Smooth muscle cell (in vitro differentiated cells): ENCODE results near the gene EGFL7. TPM values are rescaled to one million over a fixed set of nuclear protein-coding genes. Genes with fewer than 3 reads are reported as not detected.

ENCODE experiments used
- DNase-seq: peaks from one replicate; lab custom pipeline; 2025; ENCODE audit not compliant: unreplicated experiment; lab: John Stamatoyannopoulos, UW
- H2AFZ ChIP-seq: fragments of 200-600 bp; sonication (generic); 2 replicates; pipeline ENCODE4 v1.6.0; 2016; ENCODE audit warnings: antibody characterized with exemption, low read depth, mild to moderate bottlenecking
- H3F3A ChIP-seq: fragments of 200-600 bp; sonication (generic); 2 replicates; pipeline ENCODE4 v1.6.0; 2017; ENCODE audit warnings: antibody characterized with exemption, low read depth
- H3K27ac ChIP-seq: fragments of 200-600 bp; sonication (generic); 2 replicates; pipeline ENCODE4 v1.5.1; 2016; ENCODE audit warnings: low read depth, mild to moderate bottlenecking
- H3K27me3 ChIP-seq: fragments of 200-600 bp; sonication (generic); 2 replicates; pipeline ENCODE4 v1.6.1; 2016; ENCODE audit warnings: low read depth, mild to moderate bottlenecking
- H3K36me3 ChIP-seq: fragments of 200-600 bp; sonication (generic); 2 replicates; pipeline ENCODE4 v1.5.1; 2016; ENCODE audit warnings: low read depth
- H3K4me1 ChIP-seq: fragments of 200-600 bp; sonication (generic); 2 replicates; pipeline ENCODE4 v1.5.1; 2016; ENCODE audit warnings: low read depth
- H3K4me2 ChIP-seq: fragments of 200-600 bp; sonication (generic); 2 replicates; pipeline ENCODE4 v1.6.0; 2016; ENCODE audit warnings: mild to moderate bottlenecking
- H3K4me3 ChIP-seq: fragments of 200-600 bp; sonication (generic); 2 replicates; pipeline ENCODE4 v1.5.1; 2016; ENCODE audit warnings: mild to moderate bottlenecking
- H3K79me2 ChIP-seq: fragments of 200-600 bp; sonication (generic); 2 replicates; pipeline ENCODE4 v1.6.0; 2016; ENCODE audit warnings: low read depth, mild to moderate bottlenecking
- H3K9ac ChIP-seq: fragments of 200-600 bp; sonication (generic); 2 replicates; pipeline ENCODE4 v1.6.0; 2016; ENCODE audit warnings: low read depth
- H3K9me3 ChIP-seq: fragments of 200-600 bp; sonication (generic); replicated peaks from 2 replicates; pipeline ENCODE4 v1.5.1; 2016; ENCODE audit warnings: low read depth
- H4K20me1 ChIP-seq: fragments of 200-600 bp; sonication (generic); 2 replicates; pipeline ENCODE4 v1.6.0; 2016; ENCODE audit warnings: low read depth
- WGBS: methylation state at CpG from one replicate; pipeline ENCODE4 v1.1.7; 2016; ENCODE audit warnings: low lambda C conversion rate; 5-methylcytosine and 5-hydroxymethylcytosine counted together
- polyA plus RNA-seq: library from polyadenylated mRNA; unstranded; fragments of >200 nt; fragmentation: Nextera tagmentation; extraction: Ambion mirVana; gene quantifications from 2 replicates; pipeline ENCODE4 v1.2.1, GENCODE V29; 2016
- total RNA-seq: library from RNA; depleted of rRNA; stranded (reverse); fragments of >200 nt; gene quantifications from 2 replicates; pipeline ENCODE4 v1.2.3, GENCODE V29; 2014
- TF ChIP-seq, protein P1 (sequence below): fragments of 200-600 bp; sonication (generic); IDR thresholded peaks from 2 replicates; pipeline ENCODE4 v1.5.1; 2017; ENCODE audit warnings: borderline replicate concordance, mild to moderate bottlenecking, antibody characterized with exemption; ENCODE audit not compliant: insufficient read depth, poor library complexity, severe bottlenecking

The EGFL7 gene
- total and polyA plus RNA-seq, 2 experiments from 2014 or later, result 61.8 to 239 TPM

DNA sequence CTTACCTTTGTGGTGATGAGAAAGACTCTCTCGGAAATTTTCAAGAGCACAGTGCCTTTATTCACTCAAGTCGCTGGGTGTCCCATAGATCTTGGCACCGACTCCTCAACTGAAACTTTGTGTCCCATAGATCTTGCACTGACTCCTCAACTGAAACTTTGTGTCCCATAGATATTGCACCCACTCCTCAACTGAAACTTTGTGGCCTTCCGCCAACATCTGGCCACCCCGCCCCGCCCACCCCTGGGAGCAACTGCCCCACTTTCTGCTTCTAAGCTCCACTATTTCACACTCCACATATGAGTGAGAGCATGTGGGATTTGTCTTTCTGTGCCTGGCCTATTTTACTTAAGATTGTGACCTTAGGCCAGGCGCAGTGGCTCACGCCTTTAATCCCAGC lies 12.7 kb upstream of the EGFL7 start:
- H3K4me1 ChIP-seq, result no peaks in the 10 kb centered on the region
- H4K20me1 ChIP-seq, result no peaks in the 10 kb centered on the region
- no peak for DNase-seq
- TF ChIP-seq, protein P1, sequence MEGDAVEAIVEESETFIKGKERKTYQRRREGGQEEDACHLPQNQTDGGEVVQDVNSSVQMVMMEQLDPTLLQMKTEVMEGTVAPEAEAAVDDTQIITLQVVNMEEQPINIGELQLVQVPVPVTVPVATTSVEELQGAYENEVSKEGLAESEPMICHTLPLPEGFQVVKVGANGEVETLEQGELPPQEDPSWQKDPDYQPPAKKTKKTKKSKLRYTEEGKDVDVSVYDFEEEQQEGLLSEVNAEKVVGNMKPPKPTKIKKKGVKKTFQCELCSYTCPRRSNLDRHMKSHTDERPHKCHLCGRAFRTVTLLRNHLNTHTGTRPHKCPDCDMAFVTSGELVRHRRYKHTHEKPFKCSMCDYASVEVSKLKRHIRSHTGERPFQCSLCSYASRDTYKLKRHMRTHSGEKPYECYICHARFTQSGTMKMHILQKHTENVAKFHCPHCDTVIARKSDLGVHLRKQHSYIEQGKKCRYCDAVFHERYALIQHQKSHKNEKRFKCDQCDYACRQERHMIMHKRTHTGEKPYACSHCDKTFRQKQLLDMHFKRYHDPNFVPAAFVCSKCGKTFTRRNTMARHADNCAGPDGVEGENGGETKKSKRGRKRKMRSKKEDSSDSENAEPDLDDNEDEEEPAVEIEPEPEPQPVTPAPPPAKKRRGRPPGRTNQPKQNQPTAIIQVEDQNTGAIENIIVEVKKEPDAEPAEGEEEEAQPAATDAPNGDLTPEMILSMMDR, result no peak
- H3K4me2 ChIP-seq, result no peak overlapping the region
- H3K79me2 ChIP-seq, result no peaks in the 10 kb centered on the region
- H3K4me3 ChIP-seq, result no peak overlapping the region
- no peak overlapping the region for H3K9ac ChIP-seq
- WGBS, result 96% methylated on average over 8 of the region's 8 CpGs
- H3K27me3 ChIP-seq, result no peaks in the 10 kb centered on the region
- no peaks in the 10 kb centered on the region for H3K9me3 ChIP-seq
- H3K36me3 ChIP-seq, result no peaks in the 10 kb centered on the region
- no peak overlapping the region for H3K27ac ChIP-seq
- no peak overlapping the region for H2AFZ ChIP-seq
- no peaks in the 10 kb centered on the region for H3F3A ChIP-seq

DNA sequence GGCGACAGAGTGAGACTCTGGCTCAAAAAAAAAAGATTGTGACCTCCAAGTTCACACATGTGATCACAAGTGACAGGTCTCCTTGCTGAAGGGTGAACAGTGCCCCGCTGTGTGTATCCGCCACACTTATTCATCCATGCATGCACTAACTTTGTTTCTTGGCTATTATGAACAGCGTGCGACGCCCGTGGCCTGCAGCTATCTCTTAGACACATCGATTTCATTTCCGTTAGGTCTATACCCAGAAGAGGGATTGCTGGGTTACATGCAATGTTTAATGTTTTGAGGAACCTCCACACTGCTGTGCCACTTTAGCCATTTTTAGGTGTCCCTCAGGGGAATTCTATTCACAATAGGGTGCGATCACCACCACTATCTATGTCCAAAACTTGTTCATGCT lies 12.1 kb upstream of the EGFL7 start:
- no peaks in the 10 kb centered on the region for H3K27me3 ChIP-seq
- no peak overlapping the region for H2AFZ ChIP-seq
- TF ChIP-seq, protein P1, result no peak
- H3K4me1 ChIP-seq, result no peaks in the 10 kb centered on the region
- no peaks in the 10 kb centered on the region for H3K9me3 ChIP-seq
- no peaks in the 10 kb centered on the region for H3K79me2 ChIP-seq
- no peak overlapping the region for H3K4me2 ChIP-seq
- WGBS, result 95% methylated on average over 10 of the region's 10 CpGs
- no peak for DNase-seq
- H4K20me1 ChIP-seq, result no peaks in the 10 kb centered on the region
- no peaks in the 10 kb centered on the region for H3F3A ChIP-seq
- H3K9ac ChIP-seq, result no peak overlapping the region
- H3K4me3 ChIP-seq, result no peak overlapping the region
- no peaks in the 10 kb centered on the region for H3K36me3 ChIP-seq
- no peak overlapping the region for H3K27ac ChIP-seq

DNA sequence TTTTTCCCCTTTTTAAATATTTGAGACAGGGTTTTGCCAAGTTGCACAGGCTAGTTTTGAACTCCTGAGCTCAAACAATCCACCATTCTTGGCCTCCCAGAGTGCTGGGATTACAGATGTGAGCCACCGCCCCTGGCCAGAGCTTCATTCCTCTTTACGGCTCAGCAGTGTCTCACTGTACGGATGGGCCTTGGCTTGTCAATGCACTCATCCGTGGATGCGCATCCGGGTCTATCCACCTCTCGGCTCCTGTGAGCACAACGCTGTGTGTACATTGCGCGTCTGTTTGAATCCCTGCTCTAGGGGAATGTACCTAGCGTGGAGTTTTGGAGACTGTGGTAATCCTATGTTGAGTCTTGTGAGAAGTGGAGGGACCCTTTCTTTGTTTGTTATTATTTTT lies 10.9 kb upstream of the EGFL7 start:
- Histone ChIP-seq H4K20me1 (no peaks in the 10 kb centered on the region), H3K36me3 (no peaks in the 10 kb centered on the region), H3K9me3 (no peaks in the 10 kb centered on the region), H3K4me3 (no peak overlapping the region), H3K27ac (no peak overlapping the region), H3K79me2 (no peaks in the 10 kb centered on the region), H3K27me3 (no peaks in the 10 kb centered on the region), H3F3A (no peaks in the 10 kb centered on the region), H3K4me1 (no peaks in the 10 kb centered on the region), H2AFZ (no peak overlapping the region), H3K9ac (no peak overlapping the region), H3K4me2 (no peak overlapping the region)
- TF ChIP-seq, protein P1, result no peak
- 94% methylated on average over 11 of the region's 11 CpGs for WGBS
- DNase-seq, result no peak

DNA sequence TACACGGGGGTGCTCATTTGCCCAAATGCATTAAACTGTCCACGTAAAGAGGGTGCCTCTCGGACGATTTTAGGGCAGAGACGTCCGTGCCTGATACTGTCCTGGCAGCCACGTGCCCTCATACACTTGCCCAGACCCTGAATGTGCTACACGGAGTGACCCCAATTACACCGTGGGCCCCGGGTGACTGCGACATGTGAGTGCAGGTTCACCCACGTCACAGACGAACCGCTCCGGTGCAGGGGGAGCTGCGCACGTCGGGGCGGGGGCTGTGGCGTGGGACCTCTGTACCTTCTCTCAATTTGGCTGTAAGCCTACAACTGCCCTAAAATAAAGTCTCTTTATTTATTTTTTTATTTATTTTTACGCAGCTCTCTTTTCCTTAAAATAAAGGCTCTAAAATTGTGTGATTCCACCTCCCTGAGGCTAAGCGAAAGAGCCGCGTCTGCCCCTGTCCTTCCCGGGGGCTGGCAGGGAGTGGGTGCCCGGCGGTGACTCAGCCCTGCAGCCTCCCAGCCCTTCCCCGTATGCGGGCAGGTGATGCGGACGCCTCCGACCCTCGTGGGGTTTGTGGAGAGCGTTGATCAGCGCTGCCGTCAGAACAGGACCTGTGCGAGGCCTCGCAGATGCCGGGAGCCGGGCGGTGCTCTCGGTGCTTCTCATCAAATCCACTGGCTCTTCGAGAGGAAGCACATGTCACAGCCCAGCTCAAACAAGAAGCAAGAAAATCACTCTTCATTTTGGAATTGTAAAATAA lies 9.2 kb upstream of the EGFL7 start:
- WGBS, result 83% methylated on average over 43 of the region's 43 CpGs
- DNase-seq, result no peak
- H3K36me3 ChIP-seq, result no peaks in the 10 kb centered on the region
- no peaks in the 10 kb centered on the region for H3K27me3 ChIP-seq
- no peaks in the 10 kb centered on the region for H3F3A ChIP-seq
- H3K9me3 ChIP-seq, result no peaks in the 10 kb centered on the region
- H3K4me3 ChIP-seq, result no peak overlapping the region
- H3K27ac ChIP-seq, result no peak overlapping the region
- H4K20me1 ChIP-seq, result no peaks in the 10 kb centered on the region
- no peak overlapping the region for H3K9ac ChIP-seq
- H3K4me1 ChIP-seq, result no peaks in the 10 kb centered on the region
- no peak overlapping the region for H2AFZ ChIP-seq
- H3K79me2 ChIP-seq, result no peaks in the 10 kb centered on the region
- no peak overlapping the region for H3K4me2 ChIP-seq
- TF ChIP-seq, protein P1, result no peak
